MCF 10A (cell line): Measurements from ENCODE around the gene KRTAP10-6. TPM values are rescaled to one million over a fixed set of nuclear protein-coding genes. Genes with fewer than 3 reads are reported as not detected.
"Not testable (repeated sequence)": the region's sequence is repeated elsewhere in the genome, so short reads cannot be mapped to it uniquely, and the experiment has no call there.

Experiments used
- BruUV-seq: library from RNA; stranded (reverse); fragments of 400-500 nt; replicated peaks from 2 replicates; lab custom pipeline; 2021; lab: Mats Ljungman, UMichigan
- CTCF ChIA-PET: fragments of 300-600 bp; sonication (Branson Sonifier 250); formaldehyde crosslinking; extraction: SDS; loops from one replicate; lab custom pipeline; 2021; ENCODE audit warnings: antibody characterized with exemption, inconsistent platforms; lab: Yijun Ruan, JAX
- POLR2A ChIA-PET: fragments of 300-600, 350-650 bp; sonication (Branson Sonifier 250); formaldehyde crosslinking; extraction: SDS; loops from one replicate; lab custom pipeline; 2020; ENCODE audit warnings: antibody characterized with exemption, inconsistent platforms; lab: Yijun Ruan, JAX
- DNase-seq: peaks from one replicate; pipeline ENCODE4 v3.0.0-alpha.2; 2018; ENCODE audit not compliant: unreplicated experiment
- H3K27ac Mint-ChIP-seq: one replicate; pipeline ENCODE4 v1.8.0; 2022; ENCODE audit warnings: mild to moderate bottlenecking, low read depth, mixed read lengths; ENCODE audit not compliant: unreplicated experiment
- H3K27me3 Mint-ChIP-seq: one replicate; pipeline ENCODE4 v1.8.0; 2022; ENCODE audit warnings: mixed read lengths; ENCODE audit not compliant: insufficient read depth, unreplicated experiment
- H3K36me3 Mint-ChIP-seq: one replicate; pipeline ENCODE4 v1.8.0; 2022; ENCODE audit warnings: mild to moderate bottlenecking, moderate library complexity, mixed read lengths; ENCODE audit not compliant: insufficient read depth, unreplicated experiment
- H3K4me1 Mint-ChIP-seq: one replicate; pipeline ENCODE4 v1.8.0; 2022; ENCODE audit warnings: mixed read lengths; ENCODE audit not compliant: insufficient read depth, unreplicated experiment
- H3K4me3 Mint-ChIP-seq: one replicate; pipeline ENCODE4 v1.8.0; 2022; ENCODE audit warnings: mild to moderate bottlenecking, moderate library complexity, mixed read lengths; ENCODE audit not compliant: unreplicated experiment
- H3K9me3 Mint-ChIP-seq: one replicate; pipeline ENCODE4 v1.8.0; 2022; ENCODE audit warnings: mixed read lengths; ENCODE audit not compliant: unreplicated experiment
- intact Hi-C: fragments of 100-400 bp; cut with micrococcal nuclease; formaldehyde crosslinking; loops from 2 replicates; pipeline ENCODE4 v1.14.1; 2022
- total RNA-seq: library from RNA; stranded (reverse); gene quantifications from 2 replicates; pipeline ENCODE4 v1.2.3, GENCODE V29; 2022
- TF ChIP-seq, protein P1 (sequence below): fragments of 200-600 bp; IDR thresholded peaks from one replicate; pipeline ENCODE4 v1.8.0; 2022; ENCODE audit warnings: antibody characterized with exemption, mild to moderate bottlenecking; ENCODE audit not compliant: unreplicated experiment

The KRTAP10-6 gene
- total RNA-seq, 1 experiment from 2014 or later = not detected

DNA sequence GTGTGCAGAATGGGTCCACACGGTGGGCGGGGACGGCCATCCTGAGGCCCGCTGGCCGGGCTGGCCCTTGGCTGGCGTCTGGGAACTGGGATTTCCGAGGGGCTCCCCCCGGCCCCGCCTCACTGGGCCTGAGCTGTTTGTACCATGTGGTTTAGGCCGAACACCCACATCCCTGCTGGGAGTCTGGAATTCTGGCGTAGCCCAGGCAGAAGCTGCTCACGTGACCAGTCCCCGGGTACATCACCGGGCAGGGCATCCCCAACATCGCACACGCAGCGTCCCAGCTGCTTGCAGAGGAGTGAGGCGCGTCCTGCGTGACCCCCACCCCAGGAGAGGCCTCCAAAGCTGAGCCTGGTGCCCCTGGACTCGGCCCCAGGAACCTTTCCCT, 10.2 kb upstream of the KRTAP10-6 start:
- no peak overlapping the region for H3K4me3 Mint-ChIP-seq
- H3K27ac Mint-ChIP-seq = no peak overlapping the region
- TF ChIP-seq, protein P1, sequence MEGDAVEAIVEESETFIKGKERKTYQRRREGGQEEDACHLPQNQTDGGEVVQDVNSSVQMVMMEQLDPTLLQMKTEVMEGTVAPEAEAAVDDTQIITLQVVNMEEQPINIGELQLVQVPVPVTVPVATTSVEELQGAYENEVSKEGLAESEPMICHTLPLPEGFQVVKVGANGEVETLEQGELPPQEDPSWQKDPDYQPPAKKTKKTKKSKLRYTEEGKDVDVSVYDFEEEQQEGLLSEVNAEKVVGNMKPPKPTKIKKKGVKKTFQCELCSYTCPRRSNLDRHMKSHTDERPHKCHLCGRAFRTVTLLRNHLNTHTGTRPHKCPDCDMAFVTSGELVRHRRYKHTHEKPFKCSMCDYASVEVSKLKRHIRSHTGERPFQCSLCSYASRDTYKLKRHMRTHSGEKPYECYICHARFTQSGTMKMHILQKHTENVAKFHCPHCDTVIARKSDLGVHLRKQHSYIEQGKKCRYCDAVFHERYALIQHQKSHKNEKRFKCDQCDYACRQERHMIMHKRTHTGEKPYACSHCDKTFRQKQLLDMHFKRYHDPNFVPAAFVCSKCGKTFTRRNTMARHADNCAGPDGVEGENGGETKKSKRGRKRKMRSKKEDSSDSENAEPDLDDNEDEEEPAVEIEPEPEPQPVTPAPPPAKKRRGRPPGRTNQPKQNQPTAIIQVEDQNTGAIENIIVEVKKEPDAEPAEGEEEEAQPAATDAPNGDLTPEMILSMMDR = no peak
- CTCF ChIA-PET = no interaction called here
- no peak for DNase-seq
- peaks cover 65% of the 10 kb centered on the region for H3K27me3 Mint-ChIP-seq
- intact Hi-C loops = no loop called here
- peaks cover 5% of the 10 kb centered on the region for H3K36me3 Mint-ChIP-seq
- POLR2A ChIA-PET = no interaction called here
- peaks cover 14% of the 10 kb centered on the region for H3K9me3 Mint-ChIP-seq
- BruUV-seq = no TSS peak
- H3K4me1 Mint-ChIP-seq = peaks cover 6% of the 10 kb centered on the region

DNA sequence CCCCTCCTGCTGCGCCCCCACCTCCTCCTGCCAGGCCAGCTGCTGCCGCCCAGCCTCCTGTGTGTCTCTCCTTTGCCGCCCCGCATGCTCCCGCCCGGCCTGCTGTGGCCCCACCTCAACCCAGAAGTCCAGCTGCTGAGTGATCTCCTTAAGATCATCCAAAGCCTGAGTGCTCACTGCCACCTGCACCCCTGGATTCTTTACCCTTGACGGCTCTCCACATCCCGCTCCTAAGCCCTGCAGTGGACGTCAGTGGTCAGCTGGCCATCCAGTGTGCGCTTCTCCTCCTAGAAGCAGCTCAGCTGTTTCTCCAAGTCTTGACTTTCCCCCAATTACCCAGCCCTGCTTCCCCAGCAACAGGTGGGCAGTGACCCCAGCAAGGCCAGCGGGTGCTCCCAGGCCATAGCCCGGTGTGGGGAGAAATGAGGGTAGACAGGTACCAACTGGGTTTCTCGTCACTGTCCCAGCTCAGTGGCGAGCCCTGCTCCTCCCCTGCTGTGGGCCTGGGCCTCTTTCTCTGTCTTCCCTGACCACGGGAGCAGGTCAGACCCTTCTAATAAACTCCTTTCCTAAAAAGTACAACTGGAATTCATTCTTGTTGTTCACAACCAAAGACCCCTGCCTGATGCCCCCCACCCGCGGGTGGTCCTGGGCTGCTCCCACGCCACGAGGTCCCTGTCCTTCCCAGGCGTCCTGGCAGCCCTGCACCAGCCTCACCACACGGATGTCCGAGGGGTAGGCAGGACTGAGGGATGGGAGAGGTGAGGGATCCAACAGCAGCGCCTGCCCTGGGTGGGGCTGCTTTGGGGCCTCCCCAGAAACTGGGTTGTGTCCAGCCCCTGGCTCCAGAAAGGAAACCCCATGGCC, 9.5 kb upstream of the KRTAP10-6 start:
- POLR2A ChIA-PET = no interaction called here
- H3K4me3 Mint-ChIP-seq = no peak overlapping the region
- intact Hi-C loops = no loop called here
- CTCF ChIA-PET = interaction anchor here (1.1 kb wide), 1 partner anchor 141 kb away, joined by 3 read pairs; no protein-coding TSS in a partner anchor
- H3K27me3 Mint-ChIP-seq = peaks cover 60% of the 10 kb centered on the region
- no peak for DNase-seq
- H3K9me3 Mint-ChIP-seq = peaks cover 14% of the 10 kb centered on the region
- no peak overlapping the region for H3K27ac Mint-ChIP-seq
- H3K4me1 Mint-ChIP-seq = peaks cover 6% of the 10 kb centered on the region
- H3K36me3 Mint-ChIP-seq = peaks cover 5% of the 10 kb centered on the region
- TF ChIP-seq, protein P1 = no peak
- BruUV-seq = no TSS peak

DNA sequence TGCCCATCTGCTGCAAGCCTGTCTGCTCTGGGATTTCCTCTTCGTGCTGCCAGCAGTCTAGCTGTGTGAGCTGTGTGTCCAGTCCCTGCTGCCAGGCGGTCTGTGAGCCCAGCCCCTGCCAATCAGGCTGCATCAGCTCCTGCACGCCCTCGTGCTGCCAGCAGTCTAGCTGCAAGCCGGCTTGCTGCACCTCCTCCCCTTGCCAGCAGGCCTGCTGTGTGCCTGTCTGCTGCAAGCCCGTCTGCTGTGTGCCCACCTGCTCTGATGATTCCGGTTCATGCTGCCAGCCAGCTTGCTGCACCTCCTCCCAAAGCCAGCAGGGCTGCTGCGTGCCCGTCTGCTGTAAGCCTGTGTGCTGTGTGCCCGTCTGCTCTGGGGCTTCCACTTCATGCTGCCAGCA, 8.8 kb upstream of the KRTAP10-6 start:
- DNase-seq, H3K4me1 Mint-ChIP-seq, POLR2A ChIA-PET, intact Hi-C loops, H3K27ac Mint-ChIP-seq, H3K36me3 Mint-ChIP-seq, BruUV-seq, H3K4me3 Mint-ChIP-seq: not testable (repeated sequence)
- Mint-ChIP-seq H3K9me3 (peaks cover 14% of the 10 kb centered on the region), H3K27me3 (peaks cover 52% of the 10 kb centered on the region)
- CTCF ChIA-PET = interaction anchor here (0.7 to 1.1 kb wide), 2 partner anchors 28 to 141 kb away, joined by 3 to 4 read pairs; no protein-coding TSS in a partner anchor

DNA sequence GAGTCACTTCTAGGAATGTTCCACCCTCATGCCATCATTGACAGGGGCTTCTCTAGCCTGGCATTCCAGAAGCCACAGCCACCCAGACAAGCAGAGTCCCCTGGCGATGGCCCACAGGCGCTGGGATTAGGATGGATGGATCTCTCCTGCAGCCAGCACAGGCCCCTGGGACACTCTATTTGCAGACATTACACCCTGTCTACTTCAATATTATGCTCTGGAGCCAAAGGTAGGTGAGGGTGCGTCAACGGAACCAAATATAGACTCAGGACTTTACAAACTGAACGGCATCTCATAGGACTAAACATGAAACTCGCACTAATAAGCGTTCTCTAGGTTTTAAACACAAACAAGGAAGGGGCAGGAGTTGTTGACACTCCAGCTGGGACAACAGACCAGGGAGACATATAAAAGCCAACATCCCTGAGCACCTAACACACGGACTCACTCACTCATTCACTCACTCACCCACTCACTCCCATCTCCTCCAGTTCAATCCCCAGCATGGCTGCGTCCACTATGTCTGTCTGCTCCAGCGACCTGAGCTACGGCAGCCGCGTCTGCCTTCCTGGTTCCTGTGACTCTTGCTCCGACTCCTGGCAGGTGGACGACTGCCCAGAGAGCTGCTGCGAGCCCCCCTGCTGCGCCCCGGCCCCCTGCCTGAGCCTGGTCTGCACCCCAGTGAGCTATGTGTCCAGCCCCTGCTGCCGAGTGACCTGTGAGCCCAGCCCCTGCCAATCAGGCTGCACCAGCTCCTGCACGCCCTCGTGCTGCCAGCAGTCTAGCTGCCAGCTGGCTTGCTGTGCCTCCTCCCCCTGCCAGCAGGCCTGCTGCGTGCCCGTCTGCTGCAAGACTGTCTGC, 8.0 kb upstream of the KRTAP10-6 start, which contains the start of gene KRTAP10-7:
KRTAP10-7 (plus strand) TSS at position 480 of the 861 bp plus-strand sequence; CDS start at position 505, 25 bp downstream.
- Mint-ChIP-seq H3K9me3 (peaks cover 14% of the 10 kb centered on the region), H3K27me3 (peaks cover 45% of the 10 kb centered on the region)
- intact Hi-C loops, H3K36me3 Mint-ChIP-seq, POLR2A ChIA-PET, H3K4me1 Mint-ChIP-seq, H3K27ac Mint-ChIP-seq, BruUV-seq, H3K4me3 Mint-ChIP-seq, DNase-seq: not testable (repeated sequence)
- CTCF ChIA-PET = interaction anchor here (0.7 kb wide), 1 partner anchor 27 kb away, joined by 4 read pairs; no protein-coding TSS in a partner anchor
